Ishikawa (cell line): ENCODE measurements around the gene OR2T8.

ENCODE experiments used
- EP300 ChIP-seq: IDR thresholded peaks from 2 replicates; pipeline ENCODE4 v1.6.1; 2012; ENCODE audit warnings: borderline replicate concordance
- TF ChIP-seq, protein P1 (sequence below): IDR thresholded peaks from 2 replicates; pipeline ENCODE4 v1.6.1; 2012; ENCODE audit warnings: low read depth, mild to moderate bottlenecking

- TF ChIP-seq EP300: no peak
- TF ChIP-seq, protein P1, sequence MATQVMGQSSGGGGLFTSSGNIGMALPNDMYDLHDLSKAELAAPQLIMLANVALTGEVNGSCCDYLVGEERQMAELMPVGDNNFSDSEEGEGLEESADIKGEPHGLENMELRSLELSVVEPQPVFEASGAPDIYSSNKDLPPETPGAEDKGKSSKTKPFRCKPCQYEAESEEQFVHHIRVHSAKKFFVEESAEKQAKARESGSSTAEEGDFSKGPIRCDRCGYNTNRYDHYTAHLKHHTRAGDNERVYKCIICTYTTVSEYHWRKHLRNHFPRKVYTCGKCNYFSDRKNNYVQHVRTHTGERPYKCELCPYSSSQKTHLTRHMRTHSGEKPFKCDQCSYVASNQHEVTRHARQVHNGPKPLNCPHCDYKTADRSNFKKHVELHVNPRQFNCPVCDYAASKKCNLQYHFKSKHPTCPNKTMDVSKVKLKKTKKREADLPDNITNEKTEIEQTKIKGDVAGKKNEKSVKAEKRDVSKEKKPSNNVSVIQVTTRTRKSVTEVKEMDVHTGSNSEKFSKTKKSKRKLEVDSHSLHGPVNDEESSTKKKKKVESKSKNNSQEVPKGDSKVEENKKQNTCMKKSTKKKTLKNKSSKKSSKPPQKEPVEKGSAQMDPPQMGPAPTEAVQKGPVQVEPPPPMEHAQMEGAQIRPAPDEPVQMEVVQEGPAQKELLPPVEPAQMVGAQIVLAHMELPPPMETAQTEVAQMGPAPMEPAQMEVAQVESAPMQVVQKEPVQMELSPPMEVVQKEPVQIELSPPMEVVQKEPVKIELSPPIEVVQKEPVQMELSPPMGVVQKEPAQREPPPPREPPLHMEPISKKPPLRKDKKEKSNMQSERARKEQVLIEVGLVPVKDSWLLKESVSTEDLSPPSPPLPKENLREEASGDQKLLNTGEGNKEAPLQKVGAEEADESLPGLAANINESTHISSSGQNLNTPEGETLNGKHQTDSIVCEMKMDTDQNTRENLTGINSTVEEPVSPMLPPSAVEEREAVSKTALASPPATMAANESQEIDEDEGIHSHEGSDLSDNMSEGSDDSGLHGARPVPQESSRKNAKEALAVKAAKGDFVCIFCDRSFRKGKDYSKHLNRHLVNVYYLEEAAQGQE: no peak
Measured at GRCh38 chr1:247895163-247895637, 24.9 kb upstream of the OR2T8 start, which contains the start of gene OR2W3.
